PC-3 (cell line): ENCODE data around the gene UNC5B. TPM values are rescaled to one million over a fixed set of nuclear protein-coding genes. Genes with fewer than 3 reads are reported as not detected.

Experiments used
- ATAC-seq: fragments of 200-7000 bp; cut with Tn5 transposase; 2 replicates; pipeline ENCODE4 v1.9.1; 2020; ENCODE audit warnings: mild to moderate bottlenecking, moderate library complexity
- Bru-seq: library from RNA; stranded (reverse); fragments of 400-500 nt; gene quantifications from one replicate; lab custom pipeline; 2021; lab: Mats Ljungman, UMichigan
- BruChase-seq, 2 experiments: library from RNA; stranded (reverse); fragments of 400-500 nt; gene quantifications; one replicate each; lab custom pipeline; 2021; lab: Mats Ljungman, UMichigan
- BruUV-seq: library from RNA; stranded (reverse); fragments of 400-500 nt; replicated peaks from 2 replicates; lab custom pipeline; 2021; lab: Mats Ljungman, UMichigan
- CTCF ChIA-PET: fragments of 300-600 bp; sonication (Branson Sonifier 250); formaldehyde crosslinking; loops from one replicate; lab custom pipeline; 2022; ENCODE audit warnings: antibody characterized with exemption; lab: Charles Lee
- POLR2A ChIA-PET: fragments of 300-600 bp; sonication (Branson Sonifier 250); formaldehyde crosslinking; loops from one replicate; lab custom pipeline; 2022; ENCODE audit warnings: antibody characterized with exemption; ENCODE audit not compliant: unreplicated experiment; lab: Charles Lee
- DNase-seq: peaks from one replicate; pipeline ENCODE4 v3.0.0-alpha.2; 2015
- H2AFZ ChIP-seq: fragments of 300-600 bp; sonication (generic); 2 replicates; pipeline ENCODE4 v1.6.0; 2016; ENCODE audit warnings: antibody characterized with exemption, low read length
- H3F3A ChIP-seq: fragments of 300-600 bp; sonication (generic); one replicate; pipeline ENCODE4 v1.6.0; 2017; ENCODE audit warnings: antibody characterized with exemption, low read length, control low read depth, mild to moderate bottlenecking; ENCODE audit not compliant: unreplicated experiment
- H3K27ac ChIP-seq: fragments of 300-600 bp; sonication (generic); 2 replicates; pipeline ENCODE4 v1.5.1; 2016; ENCODE audit warnings: mild to moderate bottlenecking, low read length
- H3K27me3 ChIP-seq: fragments of 300-600 bp; sonication (generic); 2 replicates; pipeline ENCODE4 v1.6.1; 2016; ENCODE audit warnings: low read length, mixed read lengths
- H3K36me3 ChIP-seq: fragments of 300-600 bp; sonication (generic); 2 replicates; pipeline ENCODE4 v1.6.1; 2016; ENCODE audit warnings: low read depth, mixed run types, low read length, mixed read lengths
- H3K4me1 ChIP-seq: fragments of 300-600 bp; sonication (generic); 2 replicates; pipeline ENCODE4 v1.5.1; 2016; ENCODE audit warnings: low read length; ENCODE audit not compliant: insufficient read depth
- H3K4me2 ChIP-seq: fragments of 300-600 bp; sonication (generic); 2 replicates; pipeline ENCODE4 v1.6.0; 2016; ENCODE audit warnings: low read length
- H3K4me3 ChIP-seq: fragments of 300-600 bp; sonication (generic); 2 replicates; pipeline ENCODE4 v1.5.1; 2016; ENCODE audit warnings: mild to moderate bottlenecking, low read length, mixed read lengths
- H3K79me2 ChIP-seq: fragments of 300-600 bp; sonication (generic); 2 replicates; pipeline ENCODE4 v1.6.1; 2017; ENCODE audit warnings: low read length, mixed read lengths
- H3K9ac ChIP-seq: fragments of 300-600 bp; sonication (generic); 2 replicates; pipeline ENCODE4 v1.6.0; 2016; ENCODE audit warnings: mild to moderate bottlenecking, low read length
- H3K9me2 ChIP-seq: fragments of 300-600 bp; sonication (generic); replicated peaks from 2 replicates; pipeline ENCODE4 v1.6.1; 2016; ENCODE audit warnings: mixed run types, low read length, mixed read lengths
- H3K9me3 ChIP-seq: fragments of 300-600 bp; sonication (generic); 2 replicates; pipeline ENCODE4 v1.6.1; 2016; ENCODE audit warnings: low read length, mixed read lengths
- H4K20me1 ChIP-seq: fragments of 300-600 bp; sonication (generic); 2 replicates; pipeline ENCODE4 v1.6.1; 2016; ENCODE audit warnings: low read length, mixed read lengths
- EZH2 ChIP-seq: fragments of 300-600 bp; sonication (generic); IDR thresholded peaks from one replicate; pipeline ENCODE4 v1.6.1; 2017; ENCODE audit warnings: antibody characterized with exemption, mild to moderate bottlenecking, low read length; ENCODE audit not compliant: unreplicated experiment
- EZH2phosphoT487 ChIP-seq: fragments of 300-600 bp; sonication (generic); IDR thresholded peaks from 2 replicates; pipeline ENCODE4 v1.6.1; 2018; ENCODE audit warnings: mild to moderate bottlenecking, antibody characterized with exemption, low read length, borderline replicate concordance
- intact Hi-C: fragments of 100-400 bp; cut with micrococcal nuclease; formaldehyde crosslinking; loops from 2 replicates; pipeline ENCODE4 v1.9.0; 2023
- long read RNA-seq: library from polyadenylated mRNA; unstranded; transcript quantifications from one replicate; pipeline ENCODE4 v2.0.0, GENCODE V29; 2021; ENCODE audit not compliant: unreplicated experiment
- total RNA-seq: library from RNA; depleted of rRNA; stranded (reverse); fragments of >200 nt; gene quantifications from 2 replicates; pipeline ENCODE4 v1.2.3, GENCODE V29; 2014; rRNA removed
- TF ChIP-seq, protein P1 (sequence below): fragments of 300-600 bp; sonication (generic); conservative IDR thresholded peaks from 2 replicates; pipeline ENCODE4 v1.5.1; 2017; ENCODE audit warnings: antibody characterized with exemption, low read depth, mild to moderate bottlenecking, low read length

UNC5B gene
- total RNA-seq (0.26 and 0.46 TPM in 2 replicates), Bru-seq, nascent RNA (percentile 10 among the genes with signal in this experiment), BruChase-seq, experiment 1, labeled RNA remaining after a 6-hour chase (percentile 7 among the genes with signal in this experiment), BruChase-seq, experiment 2, labeled RNA remaining after a 2-hour chase (percentile 3 among the genes with signal in this experiment)
- long read RNA-seq: 0 reads

DNA sequence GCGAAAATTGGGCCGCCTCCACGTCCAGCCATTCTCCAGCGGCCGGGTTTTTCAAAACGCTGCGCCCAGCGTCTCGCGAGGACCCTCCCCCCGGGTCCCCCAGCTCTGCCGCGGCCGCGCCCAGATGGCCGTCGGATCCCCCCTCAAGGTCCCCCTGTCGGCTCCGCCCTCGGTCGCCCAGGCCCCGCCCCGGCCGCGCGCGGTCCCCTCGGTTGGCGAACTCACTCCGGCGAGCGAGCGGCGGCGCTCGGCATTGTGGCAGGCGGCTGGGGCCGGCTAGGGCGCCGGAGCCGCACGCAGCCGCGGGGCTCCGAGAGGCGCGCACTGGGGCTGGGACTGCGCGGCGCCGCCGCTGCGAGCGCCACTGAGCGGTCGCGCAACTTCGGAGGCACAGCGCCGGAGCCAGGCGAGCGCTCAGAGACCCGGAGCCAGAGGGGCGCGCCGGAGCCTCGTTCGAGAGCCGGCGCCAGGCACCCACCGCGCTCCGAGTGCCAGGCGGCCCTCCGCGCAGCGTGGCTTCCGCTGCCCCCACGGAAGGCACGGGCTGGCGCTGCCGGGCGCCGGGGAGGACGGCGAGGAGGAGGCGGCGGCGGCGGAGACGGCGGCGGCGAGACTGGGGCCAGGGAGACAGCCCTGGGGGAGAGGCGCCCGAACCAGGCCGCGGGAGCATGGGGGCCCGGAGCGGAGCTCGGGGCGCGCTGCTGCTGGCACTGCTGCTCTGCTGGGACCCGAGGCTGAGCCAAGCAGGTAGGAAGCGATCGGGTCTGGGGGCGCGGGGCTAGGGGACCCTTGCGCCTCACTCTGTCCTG is at the start of gene UNC5B:
TSS of gene UNC5B (plus strand) at position 253 of the 809 bp plus-strand sequence. CDS start at position 669, 416 bp downstream.
- no peaks in the 10 kb centered on the region for H3K9me3 ChIP-seq
- no peaks in the 10 kb centered on the region for H3K79me2 ChIP-seq
- peak within 1 kb of the TSS; percentile 86 for H3K4me2 ChIP-seq
- no peak within 1 kb of the TSS for H3K27ac ChIP-seq
- ChIA-PET POLR2A (no interaction called here), CTCF (no interaction called here)
- H3K4me1 ChIP-seq: peaks cover 9% of the 10 kb centered on the region; the same call in 1 of the 2 replicates
- H3K9me2 ChIP-seq: no peaks in the 10 kb centered on the region
- peaks cover 40% of the 10 kb centered on the region for H3K27me3 ChIP-seq
- peak; percentile 63 for ATAC-seq
- DNase-seq: peak; percentile 62
- H3F3A ChIP-seq: no peaks in the 10 kb centered on the region
- H3K4me3 ChIP-seq: peak within 1 kb of the TSS; percentile 66
- no TSS peak for BruUV-seq
- no peaks in the 10 kb centered on the region for H3K36me3 ChIP-seq
- peak within 1 kb of the TSS; percentile 68 for H2AFZ ChIP-seq
- intact Hi-C loops: no loop called here
- H4K20me1 ChIP-seq: no peaks in the 10 kb centered on the region
- no peak within 1 kb of the TSS for H3K9ac ChIP-seq
- TF ChIP-seq EZH2phosphoT487: no peak
- no peak for TF ChIP-seq EZH2
- TF ChIP-seq, protein P1, sequence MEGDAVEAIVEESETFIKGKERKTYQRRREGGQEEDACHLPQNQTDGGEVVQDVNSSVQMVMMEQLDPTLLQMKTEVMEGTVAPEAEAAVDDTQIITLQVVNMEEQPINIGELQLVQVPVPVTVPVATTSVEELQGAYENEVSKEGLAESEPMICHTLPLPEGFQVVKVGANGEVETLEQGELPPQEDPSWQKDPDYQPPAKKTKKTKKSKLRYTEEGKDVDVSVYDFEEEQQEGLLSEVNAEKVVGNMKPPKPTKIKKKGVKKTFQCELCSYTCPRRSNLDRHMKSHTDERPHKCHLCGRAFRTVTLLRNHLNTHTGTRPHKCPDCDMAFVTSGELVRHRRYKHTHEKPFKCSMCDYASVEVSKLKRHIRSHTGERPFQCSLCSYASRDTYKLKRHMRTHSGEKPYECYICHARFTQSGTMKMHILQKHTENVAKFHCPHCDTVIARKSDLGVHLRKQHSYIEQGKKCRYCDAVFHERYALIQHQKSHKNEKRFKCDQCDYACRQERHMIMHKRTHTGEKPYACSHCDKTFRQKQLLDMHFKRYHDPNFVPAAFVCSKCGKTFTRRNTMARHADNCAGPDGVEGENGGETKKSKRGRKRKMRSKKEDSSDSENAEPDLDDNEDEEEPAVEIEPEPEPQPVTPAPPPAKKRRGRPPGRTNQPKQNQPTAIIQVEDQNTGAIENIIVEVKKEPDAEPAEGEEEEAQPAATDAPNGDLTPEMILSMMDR: no peak

DNA sequence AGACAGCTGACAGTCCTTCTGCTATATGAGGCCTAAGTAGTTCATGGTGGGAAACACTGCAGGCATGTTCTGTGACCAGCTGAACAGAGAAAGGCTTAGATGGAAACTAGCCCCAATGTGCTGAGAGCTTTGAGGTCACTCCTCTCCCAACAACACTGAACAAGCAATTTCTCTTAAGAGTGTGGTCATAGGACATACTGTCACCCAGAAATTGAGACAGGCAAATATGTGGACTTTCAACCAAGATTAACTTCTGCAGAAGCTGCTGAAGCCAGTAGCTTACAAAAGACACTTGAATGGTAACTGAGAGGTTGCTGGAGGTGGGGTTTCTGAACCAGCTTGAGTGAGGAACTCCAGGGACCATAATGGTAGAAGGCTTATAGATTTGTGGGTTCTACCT is 38.9 kb upstream of the UNC5B start:
- ChIA-PET POLR2A (no interaction called here), CTCF (no interaction called here)
- Histone ChIP-seq H3K9me2 (no peaks in the 10 kb centered on the region), H3K4me1 (no peaks in the 10 kb centered on the region), H3K36me3 (no peaks in the 10 kb centered on the region), H4K20me1 (no peaks in the 10 kb centered on the region), H3K79me2 (no peaks in the 10 kb centered on the region), H2AFZ (no peak overlapping the region), H3K27ac (no peak overlapping the region), H3K27me3 (peaks cover 48% of the 10 kb centered on the region), H3K4me2 (no peak overlapping the region), H3K9ac (no peak overlapping the region), H3K9me3 (no peaks in the 10 kb centered on the region), H3K4me3 (no peak overlapping the region), H3F3A (no peaks in the 10 kb centered on the region)
- DNase-seq: no peak
- no TSS peak for BruUV-seq
- intact Hi-C loops: no loop called here
- no peak for ATAC-seq
- TF ChIP-seq EZH2phosphoT487 (no peak), EZH2 (no peak)
- TF ChIP-seq, protein P1: no peak
